OCI-LY1 (cell line): Measurements from ENCODE around the gene GRIK2.

Experiments used
- H2AFZ ChIP-seq: fragments of 200-600 bp; sonication (generic), shearing (Covaris generic); 2 replicates; pipeline ENCODE4 v1.6.0; 2014; ENCODE audit warnings: antibody characterized with exemption, mild to moderate bottlenecking, low read length
- H3F3A ChIP-seq: fragments of 200-600 bp; sonication (generic), shearing (Covaris generic); 2 replicates; pipeline ENCODE4 v1.6.0; 2014; ENCODE audit warnings: mild to moderate bottlenecking, antibody characterized with exemption, low read length, moderate library complexity; ENCODE audit not compliant: insufficient read depth
- H3K27ac ChIP-seq: fragments of 200-600 bp; sonication (generic); 2 replicates; pipeline ENCODE4 v1.5.1; 2014; ENCODE audit warnings: low read length, mixed run types, mild to moderate bottlenecking, low read depth; ENCODE audit not compliant: poor library complexity, severe bottlenecking
- H3K27me3 ChIP-seq: fragments of 200-600 bp; sonication (generic); 2 replicates; pipeline ENCODE4 v1.6.0; 2014; ENCODE audit warnings: antibody characterized with exemption, mild to moderate bottlenecking, low read length, moderate library complexity; ENCODE audit not compliant: insufficient read depth
- H3K36me3 ChIP-seq: fragments of 200-600 bp; sonication (generic); 2 replicates; pipeline ENCODE4 v1.6.1; 2014; ENCODE audit warnings: mild to moderate bottlenecking, antibody characterized with exemption, low read length, moderate library complexity, mixed read lengths; ENCODE audit not compliant: insufficient read depth
- H3K4me1 ChIP-seq: fragments of 200-600 bp; sonication (generic); 2 replicates; pipeline ENCODE4 v1.5.1; 2014; ENCODE audit warnings: mild to moderate bottlenecking, low read length, moderate library complexity; ENCODE audit not compliant: insufficient read depth, severe bottlenecking
- H3K4me2 ChIP-seq: fragments of 200-600 bp; sonication (generic), shearing (Covaris generic); 2 replicates; pipeline ENCODE4 v1.6.1; 2014; ENCODE audit warnings: low read length
- H3K4me3 ChIP-seq: fragments of 200-600 bp; sonication (generic); 2 replicates; pipeline ENCODE4 v1.5.1; 2014; ENCODE audit warnings: low read length, low read depth, mild to moderate bottlenecking, mixed read lengths; ENCODE audit not compliant: poor library complexity, severe bottlenecking
- H3K79me2 ChIP-seq: fragments of 200-600 bp; shearing (Covaris generic); 2 replicates; pipeline ENCODE4 v1.6.1; 2016; ENCODE audit warnings: mixed run types, low read length, mixed read lengths; ENCODE audit not compliant: insufficient read depth
- H3K9ac ChIP-seq: fragments of 200-600 bp; sonication (generic), shearing (Covaris generic); 2 replicates; pipeline ENCODE4 v1.6.1; 2014; ENCODE audit warnings: mild to moderate bottlenecking, low read length, mixed read lengths
- H3K9me2 ChIP-seq: fragments of 200-600 bp; sonication (generic), shearing (Covaris generic); 2 replicates; pipeline ENCODE4 v1.6.1; 2014; ENCODE audit warnings: low read depth, mild to moderate bottlenecking, low read length, mixed read lengths
- H3K9me3 ChIP-seq: fragments of 200-600 bp; shearing (Covaris generic); 2 replicates; pipeline ENCODE4 v1.6.1; 2014; ENCODE audit warnings: low read length, mixed read lengths
- H4K20me1 ChIP-seq: fragments of 200-600 bp; sonication (generic), shearing (Covaris generic); 2 replicates; pipeline ENCODE4 v1.6.0; 2016; ENCODE audit warnings: mild to moderate bottlenecking, low read length; ENCODE audit not compliant: insufficient read depth
- CTCF ChIP-seq: fragments of 200-600 bp; sonication (generic), shearing (Covaris generic); IDR thresholded peaks from 2 replicates; pipeline ENCODE4 v1.5.1; 2017; ENCODE audit warnings: mild to moderate bottlenecking, antibody characterized with exemption, low read length, moderate library complexity, mixed read lengths
- EZH2 ChIP-seq: fragments of 200-600 bp; sonication (generic), shearing (Covaris generic); IDR thresholded peaks from 2 replicates; pipeline ENCODE4 v1.8.0; 2017; ENCODE audit warnings: borderline replicate concordance, mixed run types, mild to moderate bottlenecking, antibody characterized with exemption, low read length, moderate library complexity, mixed read lengths

Gene GRIK2

GRCh38 chr6:101722991-101723579 is 329.6 kb downstream of the GRIK2 start:
- no peak overlapping the region for H3K4me2 ChIP-seq
- H3K36me3 ChIP-seq = no peaks in the 10 kb centered on the region
- TF ChIP-seq CTCF (no peak), EZH2 (no peak)
- no peak overlapping the region for H3K9ac ChIP-seq
- H3F3A ChIP-seq = no peaks in the 10 kb centered on the region
- H4K20me1 ChIP-seq = no peaks in the 10 kb centered on the region
- no peaks in the 10 kb centered on the region for H3K79me2 ChIP-seq
- no peaks in the 10 kb centered on the region for H3K27me3 ChIP-seq
- no peak overlapping the region for H3K27ac ChIP-seq
- H3K4me1 ChIP-seq = no peaks in the 10 kb centered on the region
- no peaks in the 10 kb centered on the region for H3K9me2 ChIP-seq
- H3K4me3 ChIP-seq = no peak overlapping the region
- no peak overlapping the region for H2AFZ ChIP-seq
- no peaks in the 10 kb centered on the region for H3K9me3 ChIP-seq

GRCh38 chr6:101728388-101728787 is 334.9 kb downstream of the GRIK2 start:
- Histone ChIP-seq H3K9me3 (no peaks in the 10 kb centered on the region), H3K79me2 (no peaks in the 10 kb centered on the region), H3K4me1 (no peaks in the 10 kb centered on the region), H3K36me3 (no peaks in the 10 kb centered on the region), H3F3A (no peaks in the 10 kb centered on the region), H3K4me2 (no peak overlapping the region), H3K9me2 (no peaks in the 10 kb centered on the region), H4K20me1 (no peaks in the 10 kb centered on the region), H3K27ac (no peak overlapping the region), H2AFZ (no peak overlapping the region), H3K4me3 (no peak overlapping the region), H3K27me3 (no peaks in the 10 kb centered on the region), H3K9ac (no peak overlapping the region)
- TF ChIP-seq CTCF = no peak
- no peak for TF ChIP-seq EZH2

- Histone ChIP-seq H3F3A (no peaks in the 10 kb centered on the region), H3K4me3 (no peak overlapping the region), H3K4me1 (no peaks in the 10 kb centered on the region), H3K27ac (no peak overlapping the region), H3K4me2 (no peak overlapping the region), H3K36me3 (no peaks in the 10 kb centered on the region), H2AFZ (no peak overlapping the region), H4K20me1 (no peaks in the 10 kb centered on the region), H3K9me3 (no peaks in the 10 kb centered on the region), H3K9ac (no peak overlapping the region), H3K79me2 (no peaks in the 10 kb centered on the region), H3K9me2 (no peaks in the 10 kb centered on the region), H3K27me3 (no peaks in the 10 kb centered on the region)
- no peak for TF ChIP-seq EZH2
- TF ChIP-seq CTCF = no peak
Measured at GRCh38 chr6:101728956-101729355, 335.4 kb downstream of the GRIK2 start.
